Epithelial cell of proximal tubule (primary cell): ENCODE data around the gene SEMA4B. TPM values are rescaled to one million over a fixed set of nuclear protein-coding genes. Genes with fewer than 3 reads are reported as not detected.
A peak's percentile ranks its signal among the peaks of the same experiment; 100 is the strongest.
"Not testable (repeated sequence)": the region's sequence is repeated elsewhere in the genome, so short reads cannot be mapped to it uniquely, and the experiment has no call there.

Experiments used
- DNase-seq: peaks from one replicate; pipeline ENCODE4 v3.0.0-alpha.2; 2011; ENCODE audit warnings: low read depth
- H3K4me3 ChIP-seq: 2 replicates; pipeline ENCODE4 v1.5.1; 2011; ENCODE audit warnings: low read depth, mild to moderate bottlenecking, low read length
- CTCF ChIP-seq: conservative IDR thresholded peaks from 2 replicates; pipeline ENCODE4 v1.5.1; 2012; ENCODE audit warnings: low read depth, mild to moderate bottlenecking, low read length
- total RNA-seq: library from RNA; depleted of rRNA; stranded (reverse); fragments of >200 nt; gene quantifications from 2 replicates; pipeline ENCODE4 v1.2.3, GENCODE V29; 2015

Gene SEMA4B
- total RNA-seq, 1 donor from 2014 or later, result 89.6 TPM

DNA sequence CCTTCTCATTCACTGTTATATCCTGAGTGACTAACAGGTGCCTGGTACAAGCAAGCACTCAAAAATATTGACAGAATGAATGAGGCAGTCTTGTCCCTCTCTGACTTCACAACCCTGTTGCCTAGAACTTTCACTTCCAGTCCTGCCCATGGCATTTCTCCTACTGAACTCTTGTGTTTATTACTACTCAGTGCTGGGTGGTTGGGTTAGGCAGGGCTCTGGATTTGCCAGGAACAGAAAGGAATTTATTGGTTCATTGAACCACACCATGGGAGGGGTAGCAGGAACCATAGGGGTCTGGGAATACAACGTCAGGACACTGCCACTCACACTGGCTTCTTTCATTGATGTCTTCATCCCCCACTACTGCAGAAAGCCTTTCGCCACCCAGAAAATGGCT, 41.9 kb upstream of the SEMA4B start:
- H3K4me3 ChIP-seq, result no peak overlapping the region
- no peak for TF ChIP-seq CTCF
- no peak for DNase-seq

GRCh38 chr15:90160781-90161727, 40.1 kb upstream of the SEMA4B start:
- TF ChIP-seq CTCF, result no peak
- no peak overlapping the region for H3K4me3 ChIP-seq
- no peak for DNase-seq

DNA sequence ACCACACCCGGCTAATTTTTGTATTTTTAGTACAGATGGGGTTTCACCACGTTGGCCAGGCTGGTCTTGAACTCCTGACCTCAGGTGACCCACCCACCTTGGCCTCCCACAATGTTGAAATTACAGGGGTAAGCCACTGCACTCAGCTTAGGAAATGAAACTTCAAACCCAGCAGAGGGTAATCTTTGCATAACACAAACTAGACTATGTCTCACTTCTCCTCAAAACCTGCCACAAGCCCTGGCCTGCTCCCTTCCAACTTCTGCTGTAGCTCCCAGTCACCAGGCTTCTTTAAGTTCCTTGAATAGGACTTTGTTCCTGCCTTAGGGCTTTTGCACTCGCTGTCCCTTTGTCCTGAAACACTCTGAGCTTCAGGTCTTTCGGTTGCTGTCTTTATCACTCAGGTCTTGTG, 39.2 kb upstream of the SEMA4B start:
- DNase-seq, result no peak
- TF ChIP-seq CTCF, result no peak
- no peak overlapping the region for H3K4me3 ChIP-seq

DNA sequence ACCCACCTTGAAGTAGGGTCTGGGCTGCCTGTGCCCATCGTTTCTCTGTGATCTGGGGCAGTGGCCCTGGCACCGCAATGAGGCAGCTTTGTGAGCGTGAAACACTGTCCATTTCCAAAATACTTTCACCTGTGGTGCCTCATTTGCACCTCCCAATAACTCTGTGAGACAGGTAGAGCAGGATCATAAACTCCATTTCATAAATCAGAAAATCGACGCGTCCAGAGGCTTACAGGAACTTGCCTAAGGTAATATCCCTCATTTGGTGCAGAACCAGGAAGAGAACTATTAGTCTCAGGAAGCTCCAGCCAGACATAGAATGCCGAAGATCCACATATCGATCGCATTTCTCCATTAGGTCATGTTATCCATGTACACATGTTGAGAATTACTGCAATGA, 38.2 kb upstream of the SEMA4B start:
- TF ChIP-seq CTCF, result no peak
- no peak for DNase-seq
- no peak overlapping the region for H3K4me3 ChIP-seq

DNA sequence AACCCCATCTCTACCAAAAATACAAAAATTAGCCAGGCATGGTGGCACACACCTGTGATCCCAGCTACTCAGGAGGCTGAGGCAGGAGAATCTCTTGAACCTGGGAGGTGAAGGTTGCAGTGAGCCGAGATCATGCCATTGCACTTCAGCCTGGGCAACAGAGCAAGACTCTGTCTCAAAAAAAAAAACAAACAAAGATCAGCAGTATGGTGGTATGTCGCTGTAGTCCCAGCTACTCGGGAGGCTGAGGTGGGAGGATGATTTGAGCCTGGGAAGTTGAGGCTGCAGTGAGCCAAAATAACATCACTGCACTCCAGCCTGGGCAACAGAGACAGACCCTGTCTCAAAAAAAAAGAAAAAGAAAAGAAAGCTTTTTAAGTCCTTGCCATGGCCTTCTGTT, 36.9 kb upstream of the SEMA4B start:
- not testable (repeated sequence) for DNase-seq, H3K4me3 ChIP-seq

DNA sequence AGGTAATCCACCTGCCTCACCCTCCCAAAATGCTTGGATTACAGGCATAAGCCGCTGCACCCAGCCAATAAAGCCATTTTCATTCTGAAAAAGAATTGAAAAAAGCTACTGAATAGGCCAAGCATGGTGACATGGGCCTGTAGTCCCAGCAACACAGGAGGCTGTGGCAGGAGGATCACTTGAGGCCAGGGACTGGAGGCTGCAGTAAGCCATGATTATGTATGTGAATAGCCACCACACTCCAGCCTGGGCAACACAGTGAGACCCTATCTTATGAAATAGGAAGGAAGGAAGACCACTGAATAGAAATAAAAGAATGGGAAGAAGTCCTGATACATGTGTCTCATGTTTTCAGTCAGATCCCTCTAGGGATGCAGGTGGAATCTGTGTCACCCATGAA, 36.0 kb upstream of the SEMA4B start:
- no peak overlapping the region for H3K4me3 ChIP-seq
- DNase-seq, result no peak
- TF ChIP-seq CTCF, result no peak

DNA sequence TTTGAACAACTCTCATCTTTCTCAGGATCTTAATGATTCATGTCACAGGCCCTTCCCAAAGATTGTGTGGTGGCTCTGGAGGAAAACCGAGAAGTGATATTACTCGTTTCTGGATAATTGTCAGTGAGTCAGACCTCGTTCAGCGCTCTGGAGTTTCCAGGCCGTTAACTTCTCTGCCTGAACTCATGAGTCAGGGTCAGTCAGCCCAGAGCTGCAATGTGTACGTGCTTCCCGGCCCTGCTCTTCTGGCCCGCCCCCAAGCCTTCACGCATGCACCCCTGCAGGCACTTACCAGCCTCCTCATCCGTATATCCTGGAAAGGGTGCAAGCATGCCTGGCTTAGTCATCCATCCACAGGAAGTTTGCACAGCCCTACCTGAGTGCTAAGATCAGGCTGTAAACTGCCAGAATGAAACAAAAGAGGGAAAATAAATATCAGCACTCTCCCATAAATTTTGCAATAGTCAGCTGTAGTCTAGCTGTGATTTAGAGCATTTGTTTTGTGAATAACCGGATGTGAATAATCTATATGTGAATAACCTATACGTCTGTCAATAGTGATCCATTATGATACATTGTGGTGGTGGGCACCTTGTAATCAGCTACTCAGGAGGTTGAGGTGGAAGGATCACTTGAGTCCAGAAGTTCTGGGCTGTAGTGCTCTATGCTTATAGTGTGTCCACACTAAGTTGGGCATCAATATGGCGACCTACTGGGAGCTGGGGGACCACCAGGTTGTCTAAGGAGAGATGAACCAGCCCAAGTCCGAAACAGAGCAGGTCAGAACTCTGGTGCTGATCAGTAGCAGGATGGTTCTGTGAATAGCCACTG, 35.3 kb upstream of the SEMA4B start:
- TF ChIP-seq CTCF, result no peak
- DNase-seq, result peak; percentile 98
- H3K4me3 ChIP-seq, result no peak overlapping the region
